Karpas-422 (cell line): ENCODE measurements around the gene MARCHF11. TPM values are rescaled to one million over a fixed set of nuclear protein-coding genes. Genes with fewer than 3 reads are reported as not detected.

ENCODE experiments used
- DNase-seq: peaks from one replicate; pipeline ENCODE4 v3.0.0-alpha.2; 2015
- H2AFZ ChIP-seq: fragments of 200-600 bp; sonication (generic); 2 replicates; pipeline ENCODE4 v1.6.1; 2014; ENCODE audit warnings: antibody characterized with exemption, low read length, mixed read lengths
- H3K27ac ChIP-seq: fragments of 200-600 bp; sonication (generic); 2 replicates; pipeline ENCODE4 v1.5.1; 2014; ENCODE audit warnings: mild to moderate bottlenecking, low read length, moderate library complexity
- H3K27me3 ChIP-seq: fragments of 200-600 bp; sonication (generic); 2 replicates; pipeline ENCODE4 v1.6.1; 2014; ENCODE audit warnings: low read length, mixed read lengths
- H3K36me3 ChIP-seq: fragments of 200-600 bp; sonication (generic); 2 replicates; pipeline ENCODE4 v1.6.1; 2014; ENCODE audit warnings: low read length, mixed read lengths; ENCODE audit not compliant: insufficient read depth
- H3K4me1 ChIP-seq: fragments of 200-600 bp; sonication (generic); 2 replicates; pipeline ENCODE4 v1.6.1; 2014; ENCODE audit warnings: mild to moderate bottlenecking, low read length, mixed read lengths
- H3K4me2 ChIP-seq: fragments of 200-600 bp; sonication (generic); 2 replicates; pipeline ENCODE4 v1.6.1; 2014; ENCODE audit warnings: low read length, low read depth, mild to moderate bottlenecking; ENCODE audit not compliant: poor library complexity, severe bottlenecking
- H3K4me3 ChIP-seq: fragments of 200-600 bp; sonication (generic); 2 replicates; pipeline ENCODE4 v1.5.1; 2014; ENCODE audit warnings: mild to moderate bottlenecking, antibody characterized with exemption, low read length, mixed read lengths
- H3K79me2 ChIP-seq: fragments of 200-600 bp; sonication (generic); 2 replicates; pipeline ENCODE4 v1.6.1; 2014; ENCODE audit warnings: mild to moderate bottlenecking, low read length, mixed read lengths
- H3K9ac ChIP-seq: fragments of 200-600 bp; sonication (generic); 2 replicates; pipeline ENCODE4 v1.6.0; 2014; ENCODE audit warnings: low read length
- H3K9me2 ChIP-seq: fragments of 200-600 bp; sonication (generic), shearing (Covaris generic); replicated peaks from 2 replicates; pipeline ENCODE4 v1.6.0; 2014; ENCODE audit warnings: mild to moderate bottlenecking, low read length, moderate library complexity; ENCODE audit not compliant: insufficient read depth
- H3K9me3 ChIP-seq: fragments of 300-700, 200-600 bp; sonication (generic); 2 replicates; pipeline ENCODE4 v1.6.1; 2014; ENCODE audit warnings: low read length, mixed read lengths
- H4K20me1 ChIP-seq: fragments of 200-600 bp; sonication (generic); 2 replicates; pipeline ENCODE4 v1.6.1; 2014; ENCODE audit warnings: mild to moderate bottlenecking, antibody characterized with exemption, low read length, low read depth; ENCODE audit not compliant: insufficient read depth
- total RNA-seq: library from RNA; depleted of rRNA; stranded (reverse); fragments of >200 nt; shearing (Covaris generic); gene quantifications from 2 replicates; pipeline ENCODE4 v1.2.3, GENCODE V29; 2014; ENCODE audit warnings: low replicate concordance

The MARCHF11 gene
- total RNA-seq, 1 experiment from 2014 or later: not detected

DNA sequence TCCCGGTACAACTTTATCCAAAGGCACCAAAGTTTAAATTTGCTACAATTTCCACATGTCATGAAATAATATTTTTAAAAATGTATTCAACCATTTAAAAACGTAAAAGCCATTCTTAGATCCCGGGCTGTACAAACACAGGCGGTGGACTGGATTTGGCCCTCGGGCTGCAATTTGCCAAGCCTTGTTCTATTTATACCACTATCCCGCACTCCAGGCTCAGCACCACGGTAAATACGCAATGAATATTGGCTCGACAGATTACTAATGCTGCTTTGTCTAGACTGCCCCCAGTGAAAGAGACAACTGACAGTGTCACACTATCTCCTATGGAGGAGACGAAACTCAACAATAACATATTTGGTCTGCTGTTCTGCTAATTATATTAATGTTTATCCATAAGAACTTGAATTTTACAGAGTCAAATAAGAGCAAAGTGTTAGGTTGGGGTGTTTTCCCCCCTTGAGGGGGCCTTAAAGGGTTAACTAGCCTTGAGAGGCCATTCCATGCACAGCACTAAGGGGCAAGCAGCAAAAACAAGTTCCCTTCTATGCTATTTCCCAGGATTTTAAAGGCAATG, 98.1 kb downstream of the MARCHF11 start:
- no peaks in the 10 kb centered on the region; the same call in 1 of the 2 replicates for H3K9me3 ChIP-seq
- H3K4me3 ChIP-seq: no peak overlapping the region
- H3K4me2 ChIP-seq: no peak overlapping the region
- H3K79me2 ChIP-seq: no peaks in the 10 kb centered on the region
- H3K27ac ChIP-seq: no peak overlapping the region
- no peaks in the 10 kb centered on the region for H3K9me2 ChIP-seq
- H3K27me3 ChIP-seq: no peaks in the 10 kb centered on the region
- H4K20me1 ChIP-seq: no peaks in the 10 kb centered on the region
- DNase-seq: no peak
- H3K36me3 ChIP-seq: no peaks in the 10 kb centered on the region
- H3K4me1 ChIP-seq: no peaks in the 10 kb centered on the region
- no peak overlapping the region for H2AFZ ChIP-seq
- no peak overlapping the region for H3K9ac ChIP-seq

DNA sequence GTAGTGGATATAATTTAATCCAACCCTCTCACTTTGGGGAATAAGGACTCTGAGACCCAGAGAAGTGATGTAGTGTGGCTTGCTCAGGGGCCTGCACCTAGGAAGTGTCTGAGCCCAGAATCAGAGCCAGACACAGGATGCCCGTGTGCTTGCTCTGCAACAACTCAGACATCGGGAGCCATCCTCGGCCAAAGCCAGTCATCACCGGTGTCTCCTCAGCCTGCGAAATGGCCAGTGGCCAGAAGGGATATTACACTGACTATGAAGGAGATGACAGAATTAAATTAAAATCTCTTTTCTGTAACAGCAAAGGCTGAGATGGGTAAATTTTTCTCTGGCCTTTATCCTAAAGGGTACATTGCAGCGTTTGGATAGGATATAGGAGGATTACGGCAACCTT, 102.9 kb downstream of the MARCHF11 start:
- no peaks in the 10 kb centered on the region for H3K4me1 ChIP-seq
- no peak overlapping the region for H2AFZ ChIP-seq
- H3K9me2 ChIP-seq: 0 out of 2 replicates have a peak, but pooled peaks cover 4% of the 10 kb centered on the region
- no peaks in the 10 kb centered on the region for H3K27me3 ChIP-seq
- no peaks in the 10 kb centered on the region for H3K36me3 ChIP-seq
- no peaks in the 10 kb centered on the region for H4K20me1 ChIP-seq
- no peak overlapping the region for H3K4me3 ChIP-seq
- DNase-seq: no peak
- no peak overlapping the region for H3K27ac ChIP-seq
- no peaks in the 10 kb centered on the region; the same call in 1 of the 2 replicates for H3K9me3 ChIP-seq
- H3K4me2 ChIP-seq: no peak overlapping the region
- no peak overlapping the region for H3K9ac ChIP-seq
- no peaks in the 10 kb centered on the region for H3K79me2 ChIP-seq

DNA sequence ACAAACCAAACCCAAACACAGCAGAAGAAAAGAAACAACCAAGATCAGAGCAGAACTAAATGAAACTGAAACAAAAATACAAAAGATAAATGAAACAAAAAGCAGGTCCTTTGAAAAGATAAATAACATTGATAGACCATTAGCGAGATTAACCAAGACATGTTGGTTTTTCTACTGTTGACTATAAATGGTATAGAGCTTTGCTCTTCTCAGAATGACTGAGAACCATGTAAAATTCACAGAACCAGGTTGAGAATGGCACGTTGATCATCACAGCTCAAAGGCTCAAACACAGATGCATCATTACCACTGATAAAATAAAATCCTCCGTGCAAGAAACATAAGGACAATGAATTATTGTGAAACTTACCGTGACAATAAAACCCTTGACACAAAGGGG, 105.2 kb downstream of the MARCHF11 start:
- Histone ChIP-seq H2AFZ (no peak overlapping the region), H3K79me2 (no peaks in the 10 kb centered on the region), H3K36me3 (no peaks in the 10 kb centered on the region), H3K4me3 (no peak overlapping the region), H3K9me2 (0 out of 2 replicates have a peak, but pooled peaks cover 4% of the 10 kb centered on the region), H3K27ac (no peak overlapping the region), H3K27me3 (no peaks in the 10 kb centered on the region), H3K4me1 (no peaks in the 10 kb centered on the region), H3K9ac (no peak overlapping the region), H4K20me1 (no peaks in the 10 kb centered on the region), H3K4me2 (no peak overlapping the region), H3K9me3 (no peaks in the 10 kb centered on the region)
- no peak for DNase-seq

GRCh38 chr5:16072616-16073015, 107.0 kb downstream of the MARCHF11 start:
- no peak overlapping the region for H3K9ac ChIP-seq
- H3K9me3 ChIP-seq: no peaks in the 10 kb centered on the region
- H3K27ac ChIP-seq: no peak overlapping the region
- H3K9me2 ChIP-seq: 0 out of 2 replicates have a peak, but pooled peaks cover 4% of the 10 kb centered on the region
- H3K36me3 ChIP-seq: no peaks in the 10 kb centered on the region
- no peaks in the 10 kb centered on the region for H3K4me1 ChIP-seq
- H4K20me1 ChIP-seq: no peaks in the 10 kb centered on the region
- H2AFZ ChIP-seq: no peak overlapping the region
- H3K27me3 ChIP-seq: no peaks in the 10 kb centered on the region
- H3K4me2 ChIP-seq: no peak overlapping the region
- no peak for DNase-seq
- no peaks in the 10 kb centered on the region for H3K79me2 ChIP-seq
- H3K4me3 ChIP-seq: no peak overlapping the region

- Histone ChIP-seq H3K9me3 (no peaks in the 10 kb centered on the region), H3K9me2 (no peaks in the 10 kb centered on the region), H3K9ac (no peak overlapping the region), H3K79me2 (no peaks in the 10 kb centered on the region), H3K36me3 (no peaks in the 10 kb centered on the region), H4K20me1 (no peaks in the 10 kb centered on the region), H2AFZ (no peak overlapping the region), H3K27me3 (no peaks in the 10 kb centered on the region), H3K4me1 (no peaks in the 10 kb centered on the region), H3K4me3 (no peak overlapping the region), H3K27ac (no peak overlapping the region), H3K4me2 (no peak overlapping the region)
- DNase-seq: no peak
Observed at GRCh38 chr5:16067415-16067814, 112.2 kb downstream of the MARCHF11 start.

DNA sequence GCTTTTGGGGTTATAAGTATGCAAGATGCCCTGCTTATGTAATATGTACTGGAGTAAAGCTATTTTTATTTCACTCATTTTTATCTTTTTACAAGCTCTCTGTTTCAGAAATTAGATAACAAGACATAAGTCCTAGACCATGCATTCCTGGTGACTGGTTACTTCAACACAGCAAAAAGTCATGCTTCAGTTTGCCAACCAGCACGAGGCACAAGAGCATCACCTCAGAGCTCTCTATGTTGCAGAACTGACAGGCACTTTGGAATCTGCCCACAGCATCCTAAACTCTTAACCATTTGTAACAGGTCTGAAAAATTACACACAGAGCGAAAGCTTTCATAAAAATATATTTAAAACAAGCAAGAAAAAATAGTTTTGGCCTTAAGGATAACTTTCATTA, 112.8 kb downstream of the MARCHF11 start:
- no peaks in the 10 kb centered on the region for H3K36me3 ChIP-seq
- H3K27ac ChIP-seq: no peak overlapping the region
- no peaks in the 10 kb centered on the region for H3K27me3 ChIP-seq
- no peaks in the 10 kb centered on the region for H4K20me1 ChIP-seq
- H3K4me1 ChIP-seq: no peaks in the 10 kb centered on the region
- no peaks in the 10 kb centered on the region for H3K9me3 ChIP-seq
- H3K4me3 ChIP-seq: no peak overlapping the region
- H3K9me2 ChIP-seq: no peaks in the 10 kb centered on the region
- H3K79me2 ChIP-seq: no peaks in the 10 kb centered on the region
- DNase-seq: no peak
- H3K4me2 ChIP-seq: no peak overlapping the region
- H3K9ac ChIP-seq: no peak overlapping the region
- no peak overlapping the region for H2AFZ ChIP-seq

- H3K4me1 ChIP-seq: no peaks in the 10 kb centered on the region
- H3K27ac ChIP-seq: no peak overlapping the region
- no peaks in the 10 kb centered on the region for H3K79me2 ChIP-seq
- no peaks in the 10 kb centered on the region for H3K9me3 ChIP-seq
- no peak overlapping the region for H3K9ac ChIP-seq
- H3K4me2 ChIP-seq: no peak overlapping the region
- DNase-seq: no peak
- no peaks in the 10 kb centered on the region for H4K20me1 ChIP-seq
- no peak overlapping the region for H3K4me3 ChIP-seq
- H2AFZ ChIP-seq: no peak overlapping the region
- H3K9me2 ChIP-seq: no peaks in the 10 kb centered on the region
- H3K36me3 ChIP-seq: no peaks in the 10 kb centered on the region
- H3K27me3 ChIP-seq: no peaks in the 10 kb centered on the region
Observed at GRCh38 chr5:16066320-16066719, 113.3 kb downstream of the MARCHF11 start.

GRCh38 chr5:16065831-16066230, 113.8 kb downstream of the MARCHF11 start:
- no peaks in the 10 kb centered on the region for H3K9me2 ChIP-seq
- no peak overlapping the region for H3K4me3 ChIP-seq
- no peaks in the 10 kb centered on the region for H4K20me1 ChIP-seq
- no peak overlapping the region for H3K9ac ChIP-seq
- no peaks in the 10 kb centered on the region for H3K36me3 ChIP-seq
- no peaks in the 10 kb centered on the region for H3K27me3 ChIP-seq
- H3K27ac ChIP-seq: no peak overlapping the region
- no peak overlapping the region for H3K4me2 ChIP-seq
- no peaks in the 10 kb centered on the region for H3K4me1 ChIP-seq
- H2AFZ ChIP-seq: no peak overlapping the region
- no peak for DNase-seq
- no peaks in the 10 kb centered on the region for H3K79me2 ChIP-seq
- H3K9me3 ChIP-seq: no peaks in the 10 kb centered on the region
